WTC11 (cell line): Measurements from ENCODE around the gene KNDC1.

ENCODE experiments used
- CBFB ChIP-seq: sonication (generic); formaldehyde crosslinking; IDR thresholded peaks from 2 replicates; pipeline ENCODE4 v1.8.1; 2022; ENCODE audit warnings: mild to moderate bottlenecking, low read depth, missing genetic modification reagents
- HMGA2 ChIP-seq: fragments of 250-450 bp; sonication (Bioruptor Pico); IDR thresholded peaks from 2 replicates; pipeline ENCODE4 v1.4.0; 2021; ENCODE audit warnings: mild to moderate bottlenecking, moderate library complexity
- IRF2 ChIP-seq: sonication (generic); formaldehyde crosslinking; IDR thresholded peaks from 2 replicates; pipeline ENCODE4 v1.8.0; 2022; ENCODE audit warnings: low read depth, missing genetic modification reagents, borderline replicate concordance
- NR3C1 ChIP-seq: sonication (generic); formaldehyde crosslinking; conservative IDR thresholded peaks from 2 replicates; pipeline ENCODE4 v1.8.1; 2023; ENCODE audit warnings: low read depth, mild to moderate bottlenecking, missing genetic modification reagents
- SMAD3 ChIP-seq: sonication (generic); formaldehyde crosslinking; IDR thresholded peaks from 2 replicates; pipeline ENCODE4 v1.8.0; 2022; ENCODE audit warnings: missing genetic modification reagents, mild to moderate bottlenecking, borderline replicate concordance
- SMAD4 ChIP-seq: sonication (generic); formaldehyde crosslinking; IDR thresholded peaks from 2 replicates; pipeline ENCODE4 v1.8.0; 2022; ENCODE audit warnings: mild to moderate bottlenecking, missing genetic modification reagents
- ZBTB21 ChIP-seq: sonication (generic); formaldehyde crosslinking; IDR thresholded peaks from 2 replicates; pipeline ENCODE4 v1.8.1; 2023; ENCODE audit warnings: mild to moderate bottlenecking, missing genetic modification reagents, borderline replicate concordance
- ZNF138 ChIP-seq: sonication (generic); formaldehyde crosslinking; conservative IDR thresholded peaks from 2 replicates; pipeline ENCODE4 v1.8.1; 2022; ENCODE audit warnings: mild to moderate bottlenecking, moderate library complexity, missing genetic modification reagents
- TF ChIP-seq, protein P1 (sequence below): sonication (generic); formaldehyde crosslinking; IDR thresholded peaks from 2 replicates; pipeline ENCODE4 v1.8.1; 2023; ENCODE audit warnings: mild to moderate bottlenecking, missing genetic modification reagents
- TF ChIP-seq, protein P2 (sequence below): fragments of 200-600 bp; IDR thresholded peaks from 2 replicates; pipeline ENCODE4 v1.8.0; 2022; ENCODE audit warnings: antibody characterized with exemption
- TF ChIP-seq, protein P3 (sequence below): sonication (generic); formaldehyde crosslinking; IDR thresholded peaks from 2 replicates; pipeline ENCODE4 v1.8.0; 2022; ENCODE audit warnings: mild to moderate bottlenecking, missing genetic modification reagents
- TF ChIP-seq, protein P4 (sequence below): fragments of 250-450 bp; sonication (Bioruptor Pico); IDR thresholded peaks from 2 replicates; pipeline ENCODE4 v1.9.0; 2021; ENCODE audit warnings: mild to moderate bottlenecking, borderline replicate concordance
- TF ChIP-seq, protein P5 (sequence below): sonication (generic); formaldehyde crosslinking; IDR thresholded peaks from 2 replicates; pipeline ENCODE4 v1.8.0; 2023; ENCODE audit warnings: mild to moderate bottlenecking, missing genetic modification reagents

DNA sequence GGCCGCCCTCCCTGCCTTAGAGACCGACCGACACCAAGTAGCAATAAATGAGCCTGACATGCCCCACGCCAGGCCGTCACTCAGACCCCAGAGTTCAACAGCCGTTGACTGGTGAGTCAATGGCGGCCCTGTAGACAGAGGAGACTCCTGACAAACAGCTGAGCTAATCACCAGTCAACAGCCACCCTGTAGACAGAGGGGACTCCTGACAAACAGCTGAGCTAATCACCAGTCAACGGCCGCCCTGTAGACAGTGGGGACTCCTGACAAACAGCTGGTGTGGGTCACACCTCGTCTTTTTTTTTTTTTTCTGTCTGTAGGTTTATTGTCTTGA, 16.9 kb upstream of the KNDC1 start:
- TF ChIP-seq, protein P1, sequence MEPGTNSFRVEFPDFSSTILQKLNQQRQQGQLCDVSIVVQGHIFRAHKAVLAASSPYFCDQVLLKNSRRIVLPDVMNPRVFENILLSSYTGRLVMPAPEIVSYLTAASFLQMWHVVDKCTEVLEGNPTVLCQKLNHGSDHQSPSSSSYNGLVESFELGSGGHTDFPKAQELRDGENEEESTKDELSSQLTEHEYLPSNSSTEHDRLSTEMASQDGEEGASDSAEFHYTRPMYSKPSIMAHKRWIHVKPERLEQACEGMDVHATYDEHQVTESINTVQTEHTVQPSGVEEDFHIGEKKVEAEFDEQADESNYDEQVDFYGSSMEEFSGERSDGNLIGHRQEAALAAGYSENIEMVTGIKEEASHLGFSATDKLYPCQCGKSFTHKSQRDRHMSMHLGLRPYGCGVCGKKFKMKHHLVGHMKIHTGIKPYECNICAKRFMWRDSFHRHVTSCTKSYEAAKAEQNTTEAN, result no peak
- TF ChIP-seq, protein P2, sequence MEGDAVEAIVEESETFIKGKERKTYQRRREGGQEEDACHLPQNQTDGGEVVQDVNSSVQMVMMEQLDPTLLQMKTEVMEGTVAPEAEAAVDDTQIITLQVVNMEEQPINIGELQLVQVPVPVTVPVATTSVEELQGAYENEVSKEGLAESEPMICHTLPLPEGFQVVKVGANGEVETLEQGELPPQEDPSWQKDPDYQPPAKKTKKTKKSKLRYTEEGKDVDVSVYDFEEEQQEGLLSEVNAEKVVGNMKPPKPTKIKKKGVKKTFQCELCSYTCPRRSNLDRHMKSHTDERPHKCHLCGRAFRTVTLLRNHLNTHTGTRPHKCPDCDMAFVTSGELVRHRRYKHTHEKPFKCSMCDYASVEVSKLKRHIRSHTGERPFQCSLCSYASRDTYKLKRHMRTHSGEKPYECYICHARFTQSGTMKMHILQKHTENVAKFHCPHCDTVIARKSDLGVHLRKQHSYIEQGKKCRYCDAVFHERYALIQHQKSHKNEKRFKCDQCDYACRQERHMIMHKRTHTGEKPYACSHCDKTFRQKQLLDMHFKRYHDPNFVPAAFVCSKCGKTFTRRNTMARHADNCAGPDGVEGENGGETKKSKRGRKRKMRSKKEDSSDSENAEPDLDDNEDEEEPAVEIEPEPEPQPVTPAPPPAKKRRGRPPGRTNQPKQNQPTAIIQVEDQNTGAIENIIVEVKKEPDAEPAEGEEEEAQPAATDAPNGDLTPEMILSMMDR, result no peak
- TF ChIP-seq NR3C1 (CRISPR knock-in tag), result no peak
- no peak for TF ChIP-seq SMAD4 (CRISPR knock-in tag)
- TF ChIP-seq, protein P3, sequence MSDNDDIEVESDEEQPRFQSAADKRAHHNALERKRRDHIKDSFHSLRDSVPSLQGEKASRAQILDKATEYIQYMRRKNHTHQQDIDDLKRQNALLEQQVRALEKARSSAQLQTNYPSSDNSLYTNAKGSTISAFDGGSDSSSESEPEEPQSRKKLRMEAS (CRISPR knock-in tag), result no peak
- TF ChIP-seq CBFB, result no peak
- TF ChIP-seq IRF2 (CRISPR knock-in tag), result no peak
- TF ChIP-seq, protein P4, sequence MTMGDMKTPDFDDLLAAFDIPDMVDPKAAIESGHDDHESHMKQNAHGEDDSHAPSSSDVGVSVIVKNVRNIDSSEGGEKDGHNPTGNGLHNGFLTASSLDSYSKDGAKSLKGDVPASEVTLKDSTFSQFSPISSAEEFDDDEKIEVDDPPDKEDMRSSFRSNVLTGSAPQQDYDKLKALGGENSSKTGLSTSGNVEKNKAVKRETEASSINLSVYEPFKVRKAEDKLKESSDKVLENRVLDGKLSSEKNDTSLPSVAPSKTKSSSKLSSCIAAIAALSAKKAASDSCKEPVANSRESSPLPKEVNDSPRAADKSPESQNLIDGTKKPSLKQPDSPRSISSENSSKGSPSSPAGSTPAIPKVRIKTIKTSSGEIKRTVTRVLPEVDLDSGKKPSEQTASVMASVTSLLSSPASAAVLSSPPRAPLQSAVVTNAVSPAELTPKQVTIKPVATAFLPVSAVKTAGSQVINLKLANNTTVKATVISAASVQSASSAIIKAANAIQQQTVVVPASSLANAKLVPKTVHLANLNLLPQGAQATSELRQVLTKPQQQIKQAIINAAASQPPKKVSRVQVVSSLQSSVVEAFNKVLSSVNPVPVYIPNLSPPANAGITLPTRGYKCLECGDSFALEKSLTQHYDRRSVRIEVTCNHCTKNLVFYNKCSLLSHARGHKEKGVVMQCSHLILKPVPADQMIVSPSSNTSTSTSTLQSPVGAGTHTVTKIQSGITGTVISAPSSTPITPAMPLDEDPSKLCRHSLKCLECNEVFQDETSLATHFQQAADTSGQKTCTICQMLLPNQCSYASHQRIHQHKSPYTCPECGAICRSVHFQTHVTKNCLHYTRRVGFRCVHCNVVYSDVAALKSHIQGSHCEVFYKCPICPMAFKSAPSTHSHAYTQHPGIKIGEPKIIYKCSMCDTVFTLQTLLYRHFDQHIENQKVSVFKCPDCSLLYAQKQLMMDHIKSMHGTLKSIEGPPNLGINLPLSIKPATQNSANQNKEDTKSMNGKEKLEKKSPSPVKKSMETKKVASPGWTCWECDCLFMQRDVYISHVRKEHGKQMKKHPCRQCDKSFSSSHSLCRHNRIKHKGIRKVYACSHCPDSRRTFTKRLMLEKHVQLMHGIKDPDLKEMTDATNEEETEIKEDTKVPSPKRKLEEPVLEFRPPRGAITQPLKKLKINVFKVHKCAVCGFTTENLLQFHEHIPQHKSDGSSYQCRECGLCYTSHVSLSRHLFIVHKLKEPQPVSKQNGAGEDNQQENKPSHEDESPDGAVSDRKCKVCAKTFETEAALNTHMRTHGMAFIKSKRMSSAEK (CRISPR knock-in tag), result no peak
- no peak for TF ChIP-seq ZNF138
- no peak for TF ChIP-seq HMGA2 (CRISPR knock-in tag)
- TF ChIP-seq ZBTB21 (CRISPR knock-in tag), result no peak
- TF ChIP-seq SMAD3 (CRISPR knock-in tag), result no peak
- TF ChIP-seq, protein P5, sequence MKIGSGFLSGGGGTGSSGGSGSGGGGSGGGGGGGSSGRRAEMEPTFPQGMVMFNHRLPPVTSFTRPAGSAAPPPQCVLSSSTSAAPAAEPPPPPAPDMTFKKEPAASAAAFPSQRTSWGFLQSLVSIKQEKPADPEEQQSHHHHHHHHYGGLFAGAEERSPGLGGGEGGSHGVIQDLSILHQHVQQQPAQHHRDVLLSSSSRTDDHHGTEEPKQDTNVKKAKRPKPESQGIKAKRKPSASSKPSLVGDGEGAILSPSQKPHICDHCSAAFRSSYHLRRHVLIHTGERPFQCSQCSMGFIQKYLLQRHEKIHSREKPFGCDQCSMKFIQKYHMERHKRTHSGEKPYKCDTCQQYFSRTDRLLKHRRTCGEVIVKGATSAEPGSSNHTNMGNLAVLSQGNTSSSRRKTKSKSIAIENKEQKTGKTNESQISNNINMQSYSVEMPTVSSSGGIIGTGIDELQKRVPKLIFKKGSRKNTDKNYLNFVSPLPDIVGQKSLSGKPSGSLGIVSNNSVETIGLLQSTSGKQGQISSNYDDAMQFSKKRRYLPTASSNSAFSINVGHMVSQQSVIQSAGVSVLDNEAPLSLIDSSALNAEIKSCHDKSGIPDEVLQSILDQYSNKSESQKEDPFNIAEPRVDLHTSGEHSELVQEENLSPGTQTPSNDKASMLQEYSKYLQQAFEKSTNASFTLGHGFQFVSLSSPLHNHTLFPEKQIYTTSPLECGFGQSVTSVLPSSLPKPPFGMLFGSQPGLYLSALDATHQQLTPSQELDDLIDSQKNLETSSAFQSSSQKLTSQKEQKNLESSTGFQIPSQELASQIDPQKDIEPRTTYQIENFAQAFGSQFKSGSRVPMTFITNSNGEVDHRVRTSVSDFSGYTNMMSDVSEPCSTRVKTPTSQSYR (CRISPR knock-in tag), result no peak
